SK-N-SH (cell line): ENCODE results near the gene SAP30BP. TPM values are rescaled to one million over a fixed set of nuclear protein-coding genes. Genes with fewer than 3 reads are reported as not detected.

Experiments used
- CTCF ChIA-PET: fragments of 300-600, 350-600 bp; formaldehyde crosslinking; extraction: SDS; loops from one replicate; lab custom pipeline; 2021; lab: Yijun Ruan, JAX
- POLR2A ChIA-PET: fragments of 350-600 bp; sonication (Branson Sonifier 250); formaldehyde crosslinking; extraction: SDS; loops from one replicate; lab custom pipeline; 2020; ENCODE audit warnings: antibody characterized with exemption, inconsistent platforms; lab: Yijun Ruan, JAX
- DNase-seq: peaks from one replicate; pipeline ENCODE4 v3.0.0; 2012
- H2AFZ ChIP-seq: fragments of 200-600 bp; sonication (generic); 2 replicates; pipeline ENCODE4 v1.8.1; 2016; ENCODE audit warnings: antibody characterized with exemption, mild to moderate bottlenecking, low read depth
- H3F3A ChIP-seq: fragments of 200-600 bp; sonication (generic); replicated peaks from 2 replicates; pipeline ENCODE3; 2016; ENCODE audit warnings: antibody characterized with exemption, mild to moderate bottlenecking; ENCODE audit not compliant: insufficient read depth
- H3K27ac ChIP-seq, 2 experiments: fragments of 200-500 bp in 1 of 2; fragments of 200-600 bp in 1 of 2; sonication (Bioruptor generic) in 1 of 2; sonication (generic), shearing (Covaris generic) in 1 of 2; 2 replicates each; pipeline versions ENCODE4 v1.5.1 to v1.6.1; 2014 to 2016; ENCODE audit warnings: low read depth in 2 of 2, inconsistent platforms in 1 of 2, low read length in 1 of 2, mild to moderate bottlenecking in 1 of 2, mixed read lengths in 1 of 2
- H3K27me3 ChIP-seq: fragments of 200-600 bp; sonication (generic), shearing (Covaris generic); 2 replicates; pipeline ENCODE4 v1.6.1; 2016; ENCODE audit warnings: mixed run types; ENCODE audit not compliant: insufficient read depth
- H3K36me3 ChIP-seq, 2 experiments: fragments of 200-500 bp in 1 of 2; fragments of 200-600 bp in 1 of 2; sonication (Bioruptor generic) in 1 of 2; sonication (generic) in 1 of 2; replicated peaks in 1 of 2; 2 replicates each; pipeline versions ENCODE3 to v1.5.1; 2014 to 2016; ENCODE audit warnings: low read length in 1 of 2, mild to moderate bottlenecking in 1 of 2; ENCODE audit not compliant: insufficient read depth in 2 of 2, control insufficient read depth in 1 of 2
- H3K4me1 ChIP-seq, 2 experiments: fragments of 200-500 bp in 1 of 2; fragments of 200-600 bp in 1 of 2; sonication (Bioruptor generic) in 1 of 2; sonication (generic), shearing (Covaris generic) in 1 of 2; 2 replicates each; pipeline versions ENCODE4 v1.5.1 to v1.6.1; 2014 to 2016; ENCODE audit warnings: low read depth in 1 of 2, low read length in 1 of 2, mixed run types in 1 of 2; ENCODE audit not compliant: insufficient read depth in 2 of 2, control insufficient read depth in 1 of 2
- H3K4me2 ChIP-seq: fragments of 200-600 bp; sonication (generic), shearing (Covaris generic); 2 replicates; pipeline ENCODE4 v1.6.1; 2017; ENCODE audit warnings: mixed run types
- H3K4me3 ChIP-seq, 2 experiments: fragments of 200-500 bp in 1 of 2; fragments of 200-600 bp in 1 of 2; sonication (Bioruptor generic) in 1 of 2; sonication (generic), shearing (Covaris generic) in 1 of 2; 2 replicates each; pipeline versions ENCODE4 v1.5.1 to v1.8.1; 2014 to 2016; ENCODE audit warnings: low read depth in 2 of 2, inconsistent platforms in 1 of 2, low read length in 1 of 2, mild to moderate bottlenecking in 1 of 2, mixed read lengths in 1 of 2, moderate library complexity in 1 of 2
- H3K79me2 ChIP-seq: fragments of 200-600 bp; sonication (generic); 2 replicates; pipeline ENCODE4 v1.8.1; 2017; ENCODE audit warnings: mild to moderate bottlenecking; ENCODE audit not compliant: insufficient read depth
- H3K9ac ChIP-seq: fragments of 200-600 bp; sonication (generic); 2 replicates; pipeline ENCODE4 v1.6.1; 2017; ENCODE audit warnings: mixed run types
- H3K9me2 ChIP-seq: fragments of 200-600 bp; sonication (generic); 2 replicates; pipeline ENCODE4 v1.6.1; 2017; ENCODE audit warnings: mixed run types
- H3K9me3 ChIP-seq: fragments of 200-600 bp; sonication (generic); 2 replicates; pipeline ENCODE4 v1.6.1; 2017; ENCODE audit warnings: mixed run types, mild to moderate bottlenecking, moderate library complexity
- H4K20me1 ChIP-seq: fragments of 200-600 bp; sonication (generic); 2 replicates; pipeline ENCODE4 v1.6.1; 2017; ENCODE audit warnings: mild to moderate bottlenecking, mixed run types; ENCODE audit not compliant: insufficient read depth
- CHD2 ChIP-seq: fragments of 150-350 bp; IDR thresholded peaks from 2 replicates; pipeline ENCODE4 v1.6.1; 2018; ENCODE audit warnings: low read length; ENCODE audit not compliant: partially characterized antibody
- EP300 ChIP-seq, 2 experiments: IDR thresholded peaks; 2 replicates each; pipeline versions ENCODE4 v1.4.0 to v1.6.1; 2012; ENCODE audit warnings: borderline replicate concordance in 1 of 2, low read depth in 1 of 2, low read length in 1 of 2
- EZH2phosphoT487 ChIP-seq: fragments of 200-600 bp; sonication (generic); IDR thresholded peaks from 2 replicates; pipeline ENCODE4 v1.6.1; 2017; ENCODE audit warnings: low read depth, mixed run types, mild to moderate bottlenecking, antibody characterized with exemption, moderate library complexity, borderline replicate concordance
- FOXJ3 ChIP-seq: sonication (generic); formaldehyde crosslinking; IDR thresholded peaks from 2 replicates; pipeline ENCODE4 v1.5.1; 2020; ENCODE audit warnings: mild to moderate bottlenecking, missing genetic modification reagents
- FOXM1 ChIP-seq: IDR thresholded peaks from 2 replicates; pipeline ENCODE4 v1.4.0; 2012; ENCODE audit warnings: low read depth, mild to moderate bottlenecking
- GABPA ChIP-seq: IDR thresholded peaks from 2 replicates; pipeline ENCODE4 v1.4.0; 2012; ENCODE audit warnings: low read depth, mild to moderate bottlenecking
- GATA2 ChIP-seq: sonication (generic); formaldehyde crosslinking; IDR thresholded peaks from 2 replicates; pipeline ENCODE4 v1.5.0; 2020; ENCODE audit warnings: mild to moderate bottlenecking, missing genetic modification reagents
- JUND ChIP-seq: IDR thresholded peaks from 2 replicates; pipeline ENCODE4 v1.4.0; 2012
- NFIC ChIP-seq: IDR thresholded peaks from 2 replicates; pipeline ENCODE4 v1.4.0; 2012; ENCODE audit warnings: borderline replicate concordance
- RCOR1 ChIP-seq: fragments of 150-350 bp; IDR thresholded peaks from 2 replicates; pipeline ENCODE4 v1.6.1; 2017; ENCODE audit warnings: antibody characterized with exemption, low read length
- REST ChIP-seq: IDR thresholded peaks from 2 replicates; pipeline ENCODE4 v1.6.1; 2012; ENCODE audit warnings: mild to moderate bottlenecking, low read depth, low read length, moderate library complexity
- RXRA ChIP-seq: IDR thresholded peaks from 2 replicates; pipeline ENCODE4 v1.4.0; 2012; ENCODE audit warnings: low read depth, mild to moderate bottlenecking, borderline replicate concordance
- SMC3 ChIP-seq: IDR thresholded peaks from 2 replicates; pipeline ENCODE4 v1.6.1; 2012; ENCODE audit warnings: low read depth, low read length, improper control_type of control experiment
- TAF1 ChIP-seq: IDR thresholded peaks from 2 replicates; pipeline ENCODE4 v1.6.1; 2012; ENCODE audit warnings: low read depth, mild to moderate bottlenecking, low read length, moderate library complexity, borderline replicate concordance
- TCF12 ChIP-seq: IDR thresholded peaks from 2 replicates; pipeline ENCODE4 v1.4.0; 2012
- TEAD4 ChIP-seq: IDR thresholded peaks from 2 replicates; pipeline ENCODE4 v1.4.0; 2012; ENCODE audit warnings: mild to moderate bottlenecking, borderline replicate concordance; ENCODE audit not compliant: insufficient read depth
- YY1 ChIP-seq: IDR thresholded peaks from 2 replicates; pipeline ENCODE4 v1.4.0; 2012; ENCODE audit warnings: low read depth, mild to moderate bottlenecking
- WGBS: methylation state at CpG from one replicate; pipeline ENCODE4 v1.1.6; 2017; ENCODE audit warnings: low lambda C conversion rate; 5-methylcytosine and 5-hydroxymethylcytosine counted together
- polyA plus RNA-seq, 3 experiments: library from polyadenylated mRNA; depleted of rRNA; stranded (reverse); fragments of >200 nt; gene quantifications; 2 replicates each; pipeline ENCODE4 v1.2.3, GENCODE V29; 2012
- TF ChIP-seq, protein P1 (sequence below): IDR thresholded peaks from 2 replicates; pipeline ENCODE4 v1.4.0; 2012; ENCODE audit warnings: low read depth
- TF ChIP-seq, protein P2 (sequence below): IDR thresholded peaks from 2 replicates; pipeline ENCODE4 v1.4.0; 2012; ENCODE audit warnings: low read depth, borderline replicate concordance
- TF ChIP-seq, protein P3 (sequence below): fragments of 200-600 bp; sonication (generic); IDR thresholded peaks from 2 replicates; pipeline ENCODE4 v1.6.1; 2017; ENCODE audit warnings: antibody characterized with exemption, mild to moderate bottlenecking, moderate library complexity

SAP30BP gene
- polyA plus RNA-seq, 1 of the 3 experiments (the other 2 are of a cell fraction): 158 TPM

DNA sequence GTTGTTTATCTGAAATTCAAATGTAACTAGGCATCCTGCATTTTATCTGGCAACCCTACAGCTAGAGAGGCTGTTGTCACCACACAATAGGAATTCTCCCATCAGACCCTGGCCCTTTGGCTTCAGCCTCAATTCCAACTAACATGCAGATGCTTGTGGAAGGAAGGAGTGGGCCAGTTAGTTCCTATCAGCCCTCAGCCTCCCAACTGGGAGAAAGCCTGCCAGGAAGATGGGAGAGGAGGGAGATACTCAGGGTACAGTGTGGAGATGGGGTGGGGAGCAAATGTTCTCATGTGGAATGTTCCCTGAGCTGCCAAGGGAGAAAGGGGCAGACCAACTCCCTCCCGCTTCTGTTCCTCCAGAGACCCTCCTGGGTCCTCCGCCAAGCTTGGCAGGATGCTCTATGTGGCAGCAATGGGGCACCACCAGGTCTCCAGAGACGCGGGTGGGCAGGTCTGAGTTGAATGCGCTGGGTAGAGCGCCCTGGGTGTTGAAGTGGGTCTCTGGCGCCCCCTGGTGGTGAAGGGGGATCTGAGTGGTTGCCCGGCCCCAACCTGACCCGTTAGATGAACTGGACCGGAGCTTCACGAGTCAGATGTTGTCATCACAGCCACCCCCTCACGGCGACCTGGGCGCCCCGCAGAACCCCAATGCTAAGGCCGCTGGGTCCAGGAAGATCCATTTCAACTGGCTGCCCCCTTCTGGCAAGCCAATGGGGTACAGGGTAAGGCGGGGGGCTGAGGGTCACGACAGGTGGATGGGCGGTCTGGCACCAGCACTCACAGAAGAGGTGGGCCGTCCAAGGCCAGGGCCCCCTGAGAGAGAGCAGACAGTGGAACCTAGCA, 82.6 kb downstream of the SAP30BP start (continued):
- TF ChIP-seq, protein P1, sequence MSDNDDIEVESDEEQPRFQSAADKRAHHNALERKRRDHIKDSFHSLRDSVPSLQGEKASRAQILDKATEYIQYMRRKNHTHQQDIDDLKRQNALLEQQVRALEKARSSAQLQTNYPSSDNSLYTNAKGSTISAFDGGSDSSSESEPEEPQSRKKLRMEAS: no peak
- TF ChIP-seq, all 33 proteins: peak for 4

DNA sequence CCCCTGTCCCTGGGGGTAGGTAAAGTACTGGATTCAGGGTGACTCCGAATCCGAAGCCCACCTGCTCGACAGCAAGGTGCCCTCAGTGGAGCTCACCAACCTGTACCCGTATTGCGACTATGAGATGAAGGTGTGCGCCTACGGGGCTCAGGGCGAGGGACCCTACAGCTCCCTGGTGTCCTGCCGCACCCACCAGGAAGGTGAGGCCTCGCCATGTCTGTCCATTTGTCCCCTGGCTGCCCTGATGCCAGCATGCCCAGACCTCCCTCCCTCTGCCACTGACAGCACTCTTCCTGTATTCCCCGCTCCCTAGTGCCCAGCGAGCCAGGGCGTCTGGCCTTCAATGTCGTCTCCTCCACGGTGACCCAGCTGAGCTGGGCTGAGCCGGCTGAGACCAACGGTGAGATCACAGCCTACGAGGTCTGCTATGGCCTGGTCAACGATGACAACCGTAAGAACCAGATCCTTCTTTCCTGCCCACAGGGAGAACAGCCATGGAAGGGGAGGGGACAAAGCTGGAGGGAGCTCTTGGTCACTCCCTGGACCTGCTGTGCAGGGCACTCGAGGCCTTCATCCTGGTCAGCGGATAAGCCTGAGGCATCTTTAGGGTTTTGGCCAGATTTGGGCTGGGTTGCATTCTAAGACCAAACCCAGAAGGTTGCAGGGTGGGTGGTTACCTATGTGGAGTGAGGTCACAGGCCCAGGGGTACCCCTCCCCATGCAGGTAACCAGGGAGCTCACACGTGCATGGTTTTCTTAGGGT, 83.7 kb downstream of the SAP30BP start:
- H3K27ac ChIP-seq: no peak overlapping the region
- ChIA-PET POLR2A (interaction anchor here (3.2 kb wide), 1 partner anchor 25 kb away, joined by 18 read pairs; no protein-coding TSS in a partner anchor), CTCF (interaction anchor here (0.9 to 31.4 kb wide), 37 partner anchors 10 to 328 kb away, joined by 3 to 1370 read pairs (median 16); partner anchors contain the start of genes GALK1, ITGB4, RECQL5 and SAP30BP)
- DNase-seq: no peak
- no peaks in the 10 kb centered on the region for H3K27me3 ChIP-seq
- no peak overlapping the region for H2AFZ ChIP-seq
- no peak overlapping the region for H3K4me2 ChIP-seq
- H3K4me1 ChIP-seq: peaks cover 0 to 34% of the 10 kb centered on the region in 2 experiments; a peak in 1 of 4 replicates
- WGBS: 77% methylated on average over 22 of the region's 23 CpGs
- no peaks in the 10 kb centered on the region for H3K9me2 ChIP-seq
- no peaks in the 10 kb centered on the region for H3K36me3 ChIP-seq
- H4K20me1 ChIP-seq: no peaks in the 10 kb centered on the region
- H3K4me3 ChIP-seq: no peak overlapping the region
- peaks cover 18% of the 10 kb centered on the region for H3F3A ChIP-seq
- H3K9ac ChIP-seq: no peak overlapping the region
- H3K79me2 ChIP-seq: no peaks in the 10 kb centered on the region
- H3K9me3 ChIP-seq: no peaks in the 10 kb centered on the region
- TF ChIP-seq SMC3: no peak
- TF ChIP-seq TCF12: no peak
- no peak for TF ChIP-seq EZH2phosphoT487
- TF ChIP-seq FOXM1: no peak
- no peak for TF ChIP-seq YY1
- TF ChIP-seq RXRA: no peak
- no peak for TF ChIP-seq FOXJ3 (CRISPR knock-in tag)
- no peak for TF ChIP-seq GATA2 (CRISPR knock-in tag)
- no peak for TF ChIP-seq CHD2
- TF ChIP-seq, protein P2, sequence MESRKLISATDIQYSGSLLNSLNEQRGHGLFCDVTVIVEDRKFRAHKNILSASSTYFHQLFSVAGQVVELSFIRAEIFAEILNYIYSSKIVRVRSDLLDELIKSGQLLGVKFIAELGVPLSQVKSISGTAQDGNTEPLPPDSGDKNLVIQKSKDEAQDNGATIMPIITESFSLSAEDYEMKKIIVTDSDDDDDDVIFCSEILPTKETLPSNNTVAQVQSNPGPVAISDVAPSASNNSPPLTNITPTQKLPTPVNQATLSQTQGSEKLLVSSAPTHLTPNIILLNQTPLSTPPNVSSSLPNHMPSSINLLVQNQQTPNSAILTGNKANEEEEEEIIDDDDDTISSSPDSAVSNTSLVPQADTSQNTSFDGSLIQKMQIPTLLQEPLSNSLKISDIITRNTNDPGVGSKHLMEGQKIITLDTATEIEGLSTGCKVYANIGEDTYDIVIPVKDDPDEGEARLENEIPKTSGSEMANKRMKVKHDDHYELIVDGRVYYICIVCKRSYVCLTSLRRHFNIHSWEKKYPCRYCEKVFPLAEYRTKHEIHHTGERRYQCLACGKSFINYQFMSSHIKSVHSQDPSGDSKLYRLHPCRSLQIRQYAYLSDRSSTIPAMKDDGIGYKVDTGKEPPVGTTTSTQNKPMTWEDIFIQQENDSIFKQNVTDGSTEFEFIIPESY: no peak
- TF ChIP-seq JUND: no peak
- TF ChIP-seq, protein P3, sequence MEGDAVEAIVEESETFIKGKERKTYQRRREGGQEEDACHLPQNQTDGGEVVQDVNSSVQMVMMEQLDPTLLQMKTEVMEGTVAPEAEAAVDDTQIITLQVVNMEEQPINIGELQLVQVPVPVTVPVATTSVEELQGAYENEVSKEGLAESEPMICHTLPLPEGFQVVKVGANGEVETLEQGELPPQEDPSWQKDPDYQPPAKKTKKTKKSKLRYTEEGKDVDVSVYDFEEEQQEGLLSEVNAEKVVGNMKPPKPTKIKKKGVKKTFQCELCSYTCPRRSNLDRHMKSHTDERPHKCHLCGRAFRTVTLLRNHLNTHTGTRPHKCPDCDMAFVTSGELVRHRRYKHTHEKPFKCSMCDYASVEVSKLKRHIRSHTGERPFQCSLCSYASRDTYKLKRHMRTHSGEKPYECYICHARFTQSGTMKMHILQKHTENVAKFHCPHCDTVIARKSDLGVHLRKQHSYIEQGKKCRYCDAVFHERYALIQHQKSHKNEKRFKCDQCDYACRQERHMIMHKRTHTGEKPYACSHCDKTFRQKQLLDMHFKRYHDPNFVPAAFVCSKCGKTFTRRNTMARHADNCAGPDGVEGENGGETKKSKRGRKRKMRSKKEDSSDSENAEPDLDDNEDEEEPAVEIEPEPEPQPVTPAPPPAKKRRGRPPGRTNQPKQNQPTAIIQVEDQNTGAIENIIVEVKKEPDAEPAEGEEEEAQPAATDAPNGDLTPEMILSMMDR: no peak
- TF ChIP-seq TEAD4: no peak
- TF ChIP-seq EP300 (IDR thresholded peaks at IDR 0.05; ENCODE audit: borderline replicate concordance in 1 of 2, low read depth in 1 of 2, low read length in 1 of 2): no peak
- no peak for TF ChIP-seq GABPA
- no peak for TF ChIP-seq RCOR1
- no peak for TF ChIP-seq TAF1
- no peak for TF ChIP-seq REST
- no peak for TF ChIP-seq NFIC
